ENCODE results near the gene DUSP6. TPM values are rescaled to one million over a fixed set of nuclear protein-coding genes. Genes with fewer than 3 reads are reported as not detected.

DUSP6 gene
- total and polyA plus RNA-seq, 2 of the 13 experiments (the other 11 are each of a cell fraction or from before 2014, with no cell fraction given) = 40.9 to 161 TPM

DNA sequence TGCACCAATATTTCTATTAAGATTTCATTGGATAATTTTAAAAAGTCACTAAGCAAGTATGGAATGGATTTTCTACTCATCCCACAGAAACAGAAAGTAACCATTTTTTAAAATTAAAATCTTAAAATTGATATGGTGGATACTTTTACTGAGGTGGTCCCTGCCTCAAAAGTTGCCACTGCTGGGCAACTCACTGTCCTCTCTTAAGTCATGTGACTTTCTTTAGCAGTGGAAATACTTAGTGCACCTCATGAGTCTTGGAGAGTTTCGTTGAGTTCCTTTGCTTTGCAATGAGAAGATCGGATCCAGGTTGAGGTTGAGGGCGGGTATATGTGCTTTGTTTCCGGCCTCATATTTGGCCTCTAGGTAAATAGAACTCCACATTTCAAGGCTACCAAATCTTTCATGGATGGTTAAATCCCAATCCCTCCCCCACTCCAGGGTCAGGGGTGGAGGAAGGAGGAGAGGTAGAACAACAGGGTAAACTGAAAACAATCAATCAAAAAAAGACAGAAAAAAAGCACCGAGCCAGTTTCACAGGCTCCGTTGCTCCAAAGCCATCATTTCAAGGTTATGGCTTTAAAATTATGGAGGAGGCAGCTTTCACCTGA lies 39.5 kb upstream of the DUSP6 start (continued):
- TF ChIP-seq, protein P1, sequence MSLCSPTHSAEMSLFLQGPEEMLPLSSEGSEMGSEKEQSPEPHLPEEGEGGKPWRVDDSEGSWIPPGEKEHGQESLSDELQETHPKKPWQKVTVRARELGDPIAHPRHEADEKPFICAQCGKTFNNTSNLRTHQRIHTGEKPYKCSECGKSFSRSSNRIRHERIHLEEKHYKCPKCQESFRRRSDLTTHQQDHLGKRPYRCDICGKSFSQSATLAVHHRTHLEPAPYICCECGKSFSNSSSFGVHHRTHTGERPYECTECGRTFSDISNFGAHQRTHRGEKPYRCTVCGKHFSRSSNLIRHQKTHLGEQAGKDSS (CRISPR knock-in tag; IDR thresholded peaks at IDR 0.05; ENCODE audit: borderline replicate concordance, low read depth) = no peak
- TF ChIP-seq ZNF614 (CRISPR knock-in tag; IDR thresholded peaks at IDR 0.05; ENCODE audit: borderline replicate concordance) (no peak), ZNF558 (CRISPR knock-in tag; IDR thresholded peaks at IDR 0.05; ENCODE audit: borderline replicate concordance) (no peak), JDP2 (CRISPR knock-in tag; IDR thresholded peaks at IDR 0.05; ENCODE audit: borderline replicate concordance) (no peak), FOXP1 (IDR thresholded peaks at IDR 0.05) (no peak), FOXP1 (CRISPR knock-in tag; IDR thresholded peaks at IDR 0.05) (peak; percentile 94), ZNF256 (CRISPR knock-in tag; conservative IDR thresholded peaks at IDR 0.05) (no peak), SNAI1 (CRISPR knock-in tag; IDR thresholded peaks at IDR 0.05; ENCODE audit: borderline replicate concordance) (no peak), DZIP1 (CRISPR knock-in tag; IDR thresholded peaks at IDR 0.05) (no peak), NAIF1 (CRISPR knock-in tag; IDR thresholded peaks at IDR 0.05; ENCODE audit: borderline replicate concordance) (no peak), ZNF274 (CRISPR knock-in tag; IDR thresholded peaks at IDR 0.05) (no peak), NFYB (CRISPR knock-in tag; IDR thresholded peaks at IDR 0.05) (no peak), TARDBP (CRISPR knock-in tag; IDR thresholded peaks at IDR 0.05) (peak; percentile 69), ZNF510 (CRISPR knock-in tag; IDR thresholded peaks at IDR 0.05; ENCODE audit: low read depth) (no peak), ERF (CRISPR knock-in tag; IDR thresholded peaks at IDR 0.05) (peak; percentile 27; the same call in 1 of the 2 replicates), SRY (CRISPR knock-in tag; IDR thresholded peaks at IDR 0.05) (no peak), BHLHE40 (IDR thresholded peaks at IDR 0.05; ENCODE audit: low read length) (no peak), ZMYM3 (CRISPR knock-in tag; IDR thresholded peaks at IDR 0.05) (no peak), ZNF546 (CRISPR knock-in tag; conservative IDR thresholded peaks at IDR 0.05) (no peak)
- TF ChIP-seq, protein P2, sequence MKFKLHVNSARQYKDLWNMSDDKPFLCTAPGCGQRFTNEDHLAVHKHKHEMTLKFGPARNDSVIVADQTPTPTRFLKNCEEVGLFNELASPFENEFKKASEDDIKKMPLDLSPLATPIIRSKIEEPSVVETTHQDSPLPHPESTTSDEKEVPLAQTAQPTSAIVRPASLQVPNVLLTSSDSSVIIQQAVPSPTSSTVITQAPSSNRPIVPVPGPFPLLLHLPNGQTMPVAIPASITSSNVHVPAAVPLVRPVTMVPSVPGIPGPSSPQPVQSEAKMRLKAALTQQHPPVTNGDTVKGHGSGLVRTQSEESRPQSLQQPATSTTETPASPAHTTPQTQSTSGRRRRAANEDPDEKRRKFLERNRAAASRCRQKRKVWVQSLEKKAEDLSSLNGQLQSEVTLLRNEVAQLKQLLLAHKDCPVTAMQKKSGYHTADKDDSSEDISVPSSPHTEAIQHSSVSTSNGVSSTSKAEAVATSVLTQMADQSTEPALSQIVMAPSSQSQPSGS (CRISPR knock-in tag; IDR thresholded peaks at IDR 0.05) = peak; percentile 18; the same call in 1 of the 2 replicates
- TF ChIP-seq, protein P3, sequence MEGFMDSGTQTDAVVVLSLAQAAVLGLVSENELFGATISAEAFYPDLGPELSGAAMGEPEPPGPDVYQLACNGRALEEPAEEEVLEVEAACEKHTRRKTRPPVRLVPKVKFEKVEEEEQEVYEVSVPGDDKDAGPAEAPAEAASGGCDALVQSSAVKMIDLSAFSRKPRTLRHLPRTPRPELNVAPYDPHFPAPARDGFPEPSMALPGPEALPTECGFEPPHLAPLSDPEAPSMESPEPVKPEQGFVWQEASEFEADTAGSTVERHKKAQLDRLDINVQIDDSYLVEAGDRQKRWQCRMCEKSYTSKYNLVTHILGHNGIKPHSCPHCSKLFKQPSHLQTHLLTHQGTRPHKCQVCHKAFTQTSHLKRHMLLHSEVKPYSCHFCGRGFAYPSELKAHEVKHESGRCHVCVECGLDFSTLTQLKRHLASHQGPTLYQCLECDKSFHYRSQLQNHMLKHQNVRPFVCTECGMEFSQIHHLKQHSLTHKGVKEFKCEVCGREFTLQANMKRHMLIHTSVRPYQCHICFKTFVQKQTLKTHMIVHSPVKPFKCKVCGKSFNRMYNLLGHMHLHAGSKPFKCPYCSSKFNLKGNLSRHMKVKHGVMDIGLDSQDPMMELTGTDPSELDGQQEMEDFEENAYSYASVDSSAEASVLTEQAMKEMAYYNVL (CRISPR knock-in tag; IDR thresholded peaks at IDR 0.05; ENCODE audit: borderline replicate concordance) = peak; percentile 85
- TF ChIP-seq, protein P4, sequence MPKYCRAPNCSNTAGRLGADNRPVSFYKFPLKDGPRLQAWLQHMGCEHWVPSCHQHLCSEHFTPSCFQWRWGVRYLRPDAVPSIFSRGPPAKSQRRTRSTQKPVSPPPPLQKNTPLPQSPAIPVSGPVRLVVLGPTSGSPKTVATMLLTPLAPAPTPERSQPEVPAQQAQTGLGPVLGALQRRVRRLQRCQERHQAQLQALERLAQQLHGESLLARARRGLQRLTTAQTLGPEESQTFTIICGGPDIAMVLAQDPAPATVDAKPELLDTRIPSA (CRISPR knock-in tag; IDR thresholded peaks at IDR 0.05; ENCODE audit: borderline replicate concordance) = no peak
